Fibroblast of the conjunctiva (primary cell): ENCODE results near the gene TBCC.
A peak's percentile ranks its signal among the peaks of the same experiment; 100 is the strongest.
"Not testable (repeated sequence)": the region's sequence is repeated elsewhere in the genome, so short reads cannot be mapped to it uniquely, and the experiment has no call there.

Experiments
- DNase-seq: peaks from one replicate; pipeline ENCODE4 v3.0.0-alpha.2; 2010; ENCODE audit warnings: low read depth

The TBCC gene

GRCh38 chr6:42769836-42770235 lies 23.9 kb upstream of the TBCC start:
- no peak for DNase-seq

- no peak for DNase-seq
Observed at GRCh38 chr6:42769051-42769450, 23.1 kb upstream of the TBCC start.

- no peak for DNase-seq
Observed at GRCh38 chr6:42766163-42766670, 20.3 kb upstream of the TBCC start.

- no peak for DNase-seq
Observed at GRCh38 chr6:42764911-42765648, 19.2 kb upstream of the TBCC start.

- DNase-seq = no peak
Observed at GRCh38 chr6:42762950-42763349, 17.0 kb upstream of the TBCC start.

- no peak for DNase-seq
Observed at GRCh38 chr6:42762426-42762859, 16.5 kb upstream of the TBCC start.

GRCh38 chr6:42761287-42762067 lies 15.6 kb upstream of the TBCC start:
- no peak for DNase-seq

GRCh38 chr6:42758756-42759430 lies 13.0 kb upstream of the TBCC start:
- no peak for DNase-seq

- DNase-seq = no peak
Observed at GRCh38 chr6:42756722-42757121, 10.8 kb upstream of the TBCC start.

- DNase-seq = no peak
Observed at GRCh38 chr6:42754759-42755158, 8.9 kb upstream of the TBCC start.

- no peak for DNase-seq
Observed at GRCh38 chr6:42751055-42751454, 5.2 kb upstream of the TBCC start.

GRCh38 chr6:42748203-42748898 lies 2.4 kb upstream of the TBCC start:
- DNase-seq = no peak

- peak; percentile 95 for DNase-seq
Observed at GRCh38 chr6:42746463-42747391, 824 bp upstream of the TBCC start.

- no peak for DNase-seq
Observed at GRCh38 chr6:42745083-42745639, 742 bp downstream of the TBCC start.

GRCh38 chr6:42744351-42744893 lies 1.5 kb downstream of the TBCC start:
- no peak for DNase-seq

GRCh38 chr6:42742116-42742894 lies 3.6 kb downstream of the TBCC start:
- DNase-seq = no peak

GRCh38 chr6:42740725-42741124 lies 5.2 kb downstream of the TBCC start:
- no peak for DNase-seq

- no peak for DNase-seq
Observed at GRCh38 chr6:42735976-42736375, 9.9 kb downstream of the TBCC start.

GRCh38 chr6:42733867-42734481 lies 11.9 kb downstream of the TBCC start:
- not testable (repeated sequence) for DNase-seq
